Thyroid gland (tissue), 4 donors: ENCODE data around the gene MEGF6.

Experiments
- CTCF ChIP-seq, 6 experiments: fragments of 200-600 bp in 3 of 6; fragments of 450-650 bp in 3 of 6; sonication (generic) in 3 of 6; IDR thresholded peaks; one replicate each; pipeline ENCODE4 v1.5.1; 2016 to 2019; ENCODE audit warnings: antibody characterized with exemption in 6 of 6, mild to moderate bottlenecking in 2 of 6, inconsistent platforms in 1 of 6, moderate library complexity in 1 of 6
- POLR2A ChIP-seq, 2 donors: fragments of 450-650 bp; IDR thresholded peaks; one replicate each; pipeline ENCODE4 v1.6.1; 2017; ENCODE audit warnings: antibody characterized with exemption in 2 of 2, mild to moderate bottlenecking in 2 of 2, moderate library complexity in 1 of 2

- no peak for TF ChIP-seq CTCF (IDR thresholded peaks at IDR 0.05)
- no peak for TF ChIP-seq POLR2A (IDR thresholded peaks at IDR 0.05)
These were observed 47.7 kb downstream of the MEGF6 start for GRCh38 chr1:3563610-3564009.
